IMR-90 (cell line): ENCODE results near the gene CRAMP1. TPM values are rescaled to one million over a fixed set of nuclear protein-coding genes. Genes with fewer than 3 reads are reported as not detected.

Experiments
- ATAC-seq: fragments of 200-7000 bp; cut with Tn5 transposase; 2 replicates; pipeline ENCODE4 v1.9.1; 2020; ENCODE audit warnings: low read depth, mild to moderate bottlenecking, moderate library complexity
- BruUV-seq: library from RNA; stranded (reverse); fragments of 400-500 nt; replicated peaks from 2 replicates; lab custom pipeline; 2021; lab: Mats Ljungman, UMichigan
- CTCF ChIA-PET: fragments of 300-600 bp; formaldehyde crosslinking; extraction: SDS; loops from one replicate; lab custom pipeline; 2021; ENCODE audit warnings: antibody characterized with exemption; lab: Yijun Ruan, JAX
- POLR2A ChIA-PET: fragments of 300-600 bp; sonication (Branson Sonifier 250); formaldehyde crosslinking; loops from one replicate; lab custom pipeline; 2022; ENCODE audit warnings: antibody characterized with exemption; ENCODE audit not compliant: unreplicated experiment; lab: Charles Lee
- DNase-seq: peaks from one replicate; pipeline ENCODE4 v3.0.0; 2013
- H2AFZ ChIP-seq: replicated peaks from 2 replicates; pipeline ENCODE3; 2013; ENCODE audit warnings: low read length, mild to moderate bottlenecking; ENCODE audit not compliant: poor library complexity
- H2AK5ac ChIP-seq: 2 replicates; pipeline ENCODE4 v1.6.1; 2013; ENCODE audit warnings: low read depth, low read length, inconsistent platforms
- H2AK9ac ChIP-seq: replicated peaks from 2 replicates; pipeline ENCODE3; 2013; ENCODE audit warnings: mild to moderate bottlenecking, low read depth, low read length, moderate library complexity; ENCODE audit not compliant: poor library complexity
- H2BK120ac ChIP-seq: 2 replicates; pipeline ENCODE4 v1.6.1; 2013; ENCODE audit warnings: low read depth, low read length, inconsistent platforms
- H2BK15ac ChIP-seq: 3 replicates; pipeline ENCODE4 v1.6.1; 2013; ENCODE audit warnings: low read depth, low read length, inconsistent platforms
- H2BK20ac ChIP-seq: 2 replicates; pipeline ENCODE4 v1.6.1; 2013; ENCODE audit warnings: low read depth, mild to moderate bottlenecking, inconsistent platforms, low read length, moderate library complexity
- H2BK5ac ChIP-seq: 2 replicates; pipeline ENCODE4 v1.6.1; 2013; ENCODE audit warnings: mild to moderate bottlenecking, low read depth, low read length, inconsistent platforms; ENCODE audit not compliant: poor library complexity, severe bottlenecking
- H3K14ac ChIP-seq: replicated peaks from 2 replicates; pipeline ENCODE4 v1.6.1; 2013; ENCODE audit warnings: low read depth, low read length, inconsistent platforms
- H3K18ac ChIP-seq: 2 replicates; pipeline ENCODE4 v1.6.1; 2013; ENCODE audit warnings: low read depth, low read length, control low read depth
- H3K23ac ChIP-seq: 2 replicates; pipeline ENCODE4 v1.6.1; 2013; ENCODE audit warnings: low read depth, low read length, inconsistent platforms
- H3K27ac ChIP-seq: 2 replicates; pipeline ENCODE4 v1.5.1; 2013; ENCODE audit warnings: mild to moderate bottlenecking, control low read depth, low read length; ENCODE audit not compliant: insufficient read depth
- H3K27me3 ChIP-seq: 2 replicates; pipeline ENCODE4 v1.6.1; 2013; ENCODE audit warnings: low read length; ENCODE audit not compliant: control insufficient read depth, insufficient read depth
- H3K36me3 ChIP-seq: 2 replicates; pipeline ENCODE4 v1.6.1; 2013; ENCODE audit warnings: low read length, mixed read lengths; ENCODE audit not compliant: control insufficient read depth, insufficient read depth
- H3K4ac ChIP-seq: 2 replicates; pipeline ENCODE4 v1.6.1; 2013; ENCODE audit warnings: low read depth, low read length, inconsistent platforms
- H3K4me1 ChIP-seq: 2 replicates; pipeline ENCODE4 v1.6.1; 2013; ENCODE audit warnings: low read length, mixed read lengths; ENCODE audit not compliant: control insufficient read depth, insufficient read depth
- H3K4me2 ChIP-seq: 2 replicates; pipeline ENCODE4 v1.6.1; 2013; ENCODE audit warnings: low read depth, mild to moderate bottlenecking, control low read depth, low read length, moderate library complexity
- H3K4me3 ChIP-seq: 2 replicates; pipeline ENCODE4 v1.5.1; 2013; ENCODE audit warnings: low read depth, mild to moderate bottlenecking, control low read depth, low read length, moderate library complexity; ENCODE audit not compliant: insufficient read depth
- H3K56ac ChIP-seq: 2 replicates; pipeline ENCODE4 v1.6.1; 2013; ENCODE audit warnings: low read length, inconsistent platforms; ENCODE audit not compliant: insufficient read depth; ENCODE audit errors: extremely low read depth
- H3K79me1 ChIP-seq, 2 experiments: 2 replicates each; pipeline ENCODE4 v1.6.1; 2013; ENCODE audit warnings: low read length in 2 of 2, inconsistent platforms in 1 of 2, low read depth in 1 of 2
- H3K9ac ChIP-seq: 2 replicates; pipeline ENCODE4 v1.6.1; 2013; ENCODE audit warnings: low read depth, low read length, control low read depth
- H3K9me1 ChIP-seq: 2 replicates; pipeline ENCODE4 v1.6.1; 2013; ENCODE audit warnings: low read length, inconsistent platforms; ENCODE audit not compliant: insufficient read depth
- H3K9me3 ChIP-seq: 2 replicates; pipeline ENCODE4 v1.6.1; 2013; ENCODE audit warnings: low read length; ENCODE audit not compliant: control insufficient read depth, insufficient read depth
- H4K20me1 ChIP-seq: 2 replicates; pipeline ENCODE4 v1.6.1; 2013; ENCODE audit warnings: low read length, inconsistent platforms; ENCODE audit not compliant: insufficient read depth
- H4K5ac ChIP-seq: 2 replicates; pipeline ENCODE4 v1.6.1; 2013; ENCODE audit warnings: mild to moderate bottlenecking, low read depth, low read length, control low read depth
- H4K8ac ChIP-seq, 2 experiments: 2 replicates each; pipeline ENCODE4 v1.6.1; 2013; ENCODE audit warnings: low read depth in 2 of 2, low read length in 2 of 2, control low read depth in 1 of 2, inconsistent platforms in 1 of 2
- H4K91ac ChIP-seq: 2 replicates; pipeline ENCODE4 v1.6.1; 2013; ENCODE audit warnings: low read depth, low read length, inconsistent platforms; ENCODE audit not compliant: insufficient read depth
- BHLHE40 ChIP-seq: fragments of 150-350 bp; IDR thresholded peaks from 2 replicates; pipeline ENCODE4 v1.6.1; 2016; ENCODE audit warnings: mild to moderate bottlenecking, low read depth, low read length
- CEBPB ChIP-seq: IDR thresholded peaks from 2 replicates; pipeline ENCODE4 v1.6.1; 2012; ENCODE audit warnings: low read depth, low read length, improper control_type of control experiment
- CHD1 ChIP-seq: IDR thresholded peaks from 2 replicates; pipeline ENCODE4 v1.6.1; 2012; ENCODE audit warnings: low read depth, low read length, improper control_type of control experiment
- FOS ChIP-seq: fragments of 150-350 bp; IDR thresholded peaks from 2 replicates; pipeline ENCODE4 v1.6.1; 2016; ENCODE audit warnings: low read depth, low read length
- MAFK ChIP-seq: IDR thresholded peaks from 2 replicates; pipeline ENCODE4 v1.6.1; 2012; ENCODE audit warnings: low read depth, low read length, improper control_type of control experiment
- MAZ ChIP-seq: IDR thresholded peaks from 2 replicates; pipeline ENCODE4 v1.6.1; 2012; ENCODE audit warnings: low read depth, mild to moderate bottlenecking, low read length, improper control_type of control experiment, moderate library complexity, borderline replicate concordance
- MXI1 ChIP-seq: IDR thresholded peaks from 2 replicates; pipeline ENCODE4 v1.6.1; 2012; ENCODE audit warnings: low read depth, mild to moderate bottlenecking, low read length, moderate library complexity, borderline replicate concordance
- NFE2L2 ChIP-seq: fragments of 150-350 bp; IDR thresholded peaks from 2 replicates; pipeline ENCODE4 v1.6.1; 2016; ENCODE audit warnings: low read depth, mild to moderate bottlenecking, low read length
- POLR2A ChIP-seq: IDR thresholded peaks from 2 replicates; pipeline ENCODE4 v1.6.1; 2012; ENCODE audit warnings: mild to moderate bottlenecking, low read depth, low read length
- RAD21 ChIP-seq: IDR thresholded peaks from 2 replicates; pipeline ENCODE4 v1.6.1; 2012; ENCODE audit warnings: low read length, improper control_type of control experiment
- RCOR1 ChIP-seq: IDR thresholded peaks from 2 replicates; pipeline ENCODE4 v1.6.1; 2012; ENCODE audit warnings: mild to moderate bottlenecking, low read length, improper control_type of control experiment; ENCODE audit not compliant: insufficient replicate concordance
- RFX5 ChIP-seq: IDR thresholded peaks from 2 replicates; pipeline ENCODE4 v1.8.0; 2012; ENCODE audit warnings: low read depth, mild to moderate bottlenecking, low read length, moderate library complexity
- SMC3 ChIP-seq: fragments of 150-350 bp; IDR thresholded peaks from 2 replicates; pipeline ENCODE4 v1.6.1; 2016; ENCODE audit warnings: low read depth, mild to moderate bottlenecking, antibody characterized with exemption, low read length, moderate library complexity
- WGBS, 2 experiments: methylation state at CpG; one replicate each; pipeline versions ENCODE4 v1.1.5 to v1.1.7; 2013; ENCODE audit warnings: missing lambda C conversion rate in 2 of 2; ENCODE audit not compliant: insufficient read length in 1 of 2; ENCODE audit errors: extremely low coverage in 2 of 2; 5-methylcytosine and 5-hydroxymethylcytosine counted together
- dilution Hi-C: fragments of 300-500 bp; cut with HindIII; formaldehyde crosslinking; loops from one replicate; pipeline ENCODE4 v1.14.3; 2018; ENCODE audit warnings: low sequenced_read_pairs; ENCODE audit not compliant: unreplicated experiment
- in situ Hi-C: fragments of 300-500 bp; cut with MboI; formaldehyde crosslinking; loops from 3 replicates; pipeline ENCODE4 v1.14.3; 2019; ENCODE audit warnings: low sequenced_read_pairs, inconsistent platforms, mixed read lengths
- intact Hi-C: fragments of 100-400 bp; cut with micrococcal nuclease; formaldehyde crosslinking; loops from 2 replicates; pipeline ENCODE4 v1.10.0; 2022
- polyA plus RNA-seq, 3 experiments: library from polyadenylated mRNA; depleted of rRNA; stranded (reverse); fragments of >200 nt; gene quantifications; 2 replicates each; pipeline ENCODE4 v1.2.3, GENCODE V29; 2012; ENCODE audit warnings: low replicate concordance in 1 of 3
- total RNA-seq: library from RNA; depleted of rRNA; stranded (reverse); fragments of >200 nt; gene quantifications from 2 replicates; pipeline ENCODE4 v1.2.3, GENCODE V29; 2012
- TF ChIP-seq, protein P1 (sequence below): fragments of 150-350 bp; IDR thresholded peaks from 2 replicates; pipeline ENCODE4 v1.6.1; 2017; ENCODE audit warnings: mild to moderate bottlenecking, antibody characterized with exemption, low read length, low read depth
- TF ChIP-seq, protein P2 (sequence below): fragments of 150-350 bp; IDR thresholded peaks from 2 replicates; pipeline ENCODE4 v1.6.1; 2016; ENCODE audit warnings: low read depth, mild to moderate bottlenecking, low read length, moderate library complexity, borderline replicate concordance
- TF ChIP-seq, protein P3 (sequence below): conservative IDR thresholded peaks from 2 replicates; pipeline ENCODE4 v1.5.1; 2012; ENCODE audit warnings: mild to moderate bottlenecking, low read depth, low read length, improper control_type of control experiment

The CRAMP1 gene
- total and polyA plus RNA-seq, 2 of the 4 experiments (the other 2 are of a cell fraction): 3.2 to 12.0 TPM

DNA sequence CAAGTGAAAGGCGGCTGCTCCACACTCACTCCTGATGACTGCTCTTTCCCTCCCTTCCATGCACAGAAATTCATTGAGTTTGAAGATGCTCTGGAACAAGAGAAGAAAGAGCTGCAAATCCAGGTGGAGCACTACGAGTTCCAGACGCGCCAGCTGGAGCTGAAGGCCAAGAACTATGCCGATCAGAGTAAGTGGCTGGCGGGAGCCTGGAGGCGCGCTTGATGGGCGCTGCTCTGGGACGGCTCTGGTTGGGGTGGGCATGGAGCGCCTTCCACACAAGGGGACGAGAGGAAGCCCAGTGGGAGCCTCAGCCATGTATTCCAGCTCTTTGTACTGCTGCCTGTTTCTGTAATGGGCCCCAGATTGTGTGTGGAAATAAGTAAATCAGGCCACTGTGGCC, 112.3 kb downstream of the CRAMP1 start:
- no peak overlapping the region for H3K4ac ChIP-seq
- H3K27me3 ChIP-seq: no peaks in the 10 kb centered on the region
- no peak overlapping the region for H2BK120ac ChIP-seq
- no peaks in the 10 kb centered on the region for H3K9me3 ChIP-seq
- H4K20me1 ChIP-seq: peaks cover 55% of the 10 kb centered on the region
- no peak overlapping the region for H2AFZ ChIP-seq
- H3K9ac ChIP-seq: no peak overlapping the region
- DNase-seq: no peak
- no peak overlapping the region for H3K23ac ChIP-seq
- ChIA-PET POLR2A (no interaction called here), CTCF (no interaction called here)
- H2BK15ac ChIP-seq: no peak overlapping the region
- H2BK20ac ChIP-seq: no peak overlapping the region
- TF ChIP-seq MXI1: no peak
- TF ChIP-seq CHD1: no peak
- TF ChIP-seq BHLHE40: no peak
- no peak for TF ChIP-seq MAZ
- TF ChIP-seq, protein P1, sequence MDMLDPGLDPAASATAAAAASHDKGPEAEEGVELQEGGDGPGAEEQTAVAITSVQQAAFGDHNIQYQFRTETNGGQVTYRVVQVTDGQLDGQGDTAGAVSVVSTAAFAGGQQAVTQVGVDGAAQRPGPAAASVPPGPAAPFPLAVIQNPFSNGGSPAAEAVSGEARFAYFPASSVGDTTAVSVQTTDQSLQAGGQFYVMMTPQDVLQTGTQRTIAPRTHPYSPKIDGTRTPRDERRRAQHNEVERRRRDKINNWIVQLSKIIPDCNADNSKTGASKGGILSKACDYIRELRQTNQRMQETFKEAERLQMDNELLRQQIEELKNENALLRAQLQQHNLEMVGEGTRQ: no peak
- no peak for TF ChIP-seq MAFK
- TF ChIP-seq POLR2A: no peak
- TF ChIP-seq, protein P2, sequence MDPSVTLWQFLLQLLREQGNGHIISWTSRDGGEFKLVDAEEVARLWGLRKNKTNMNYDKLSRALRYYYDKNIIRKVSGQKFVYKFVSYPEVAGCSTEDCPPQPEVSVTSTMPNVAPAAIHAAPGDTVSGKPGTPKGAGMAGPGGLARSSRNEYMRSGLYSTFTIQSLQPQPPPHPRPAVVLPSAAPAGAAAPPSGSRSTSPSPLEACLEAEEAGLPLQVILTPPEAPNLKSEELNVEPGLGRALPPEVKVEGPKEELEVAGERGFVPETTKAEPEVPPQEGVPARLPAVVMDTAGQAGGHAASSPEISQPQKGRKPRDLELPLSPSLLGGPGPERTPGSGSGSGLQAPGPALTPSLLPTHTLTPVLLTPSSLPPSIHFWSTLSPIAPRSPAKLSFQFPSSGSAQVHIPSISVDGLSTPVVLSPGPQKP: no peak
- no peak for TF ChIP-seq SMC3
- no peak for TF ChIP-seq CEBPB
- TF ChIP-seq RCOR1: no peak
- TF ChIP-seq NFE2L2: no peak
- TF ChIP-seq, protein P3, sequence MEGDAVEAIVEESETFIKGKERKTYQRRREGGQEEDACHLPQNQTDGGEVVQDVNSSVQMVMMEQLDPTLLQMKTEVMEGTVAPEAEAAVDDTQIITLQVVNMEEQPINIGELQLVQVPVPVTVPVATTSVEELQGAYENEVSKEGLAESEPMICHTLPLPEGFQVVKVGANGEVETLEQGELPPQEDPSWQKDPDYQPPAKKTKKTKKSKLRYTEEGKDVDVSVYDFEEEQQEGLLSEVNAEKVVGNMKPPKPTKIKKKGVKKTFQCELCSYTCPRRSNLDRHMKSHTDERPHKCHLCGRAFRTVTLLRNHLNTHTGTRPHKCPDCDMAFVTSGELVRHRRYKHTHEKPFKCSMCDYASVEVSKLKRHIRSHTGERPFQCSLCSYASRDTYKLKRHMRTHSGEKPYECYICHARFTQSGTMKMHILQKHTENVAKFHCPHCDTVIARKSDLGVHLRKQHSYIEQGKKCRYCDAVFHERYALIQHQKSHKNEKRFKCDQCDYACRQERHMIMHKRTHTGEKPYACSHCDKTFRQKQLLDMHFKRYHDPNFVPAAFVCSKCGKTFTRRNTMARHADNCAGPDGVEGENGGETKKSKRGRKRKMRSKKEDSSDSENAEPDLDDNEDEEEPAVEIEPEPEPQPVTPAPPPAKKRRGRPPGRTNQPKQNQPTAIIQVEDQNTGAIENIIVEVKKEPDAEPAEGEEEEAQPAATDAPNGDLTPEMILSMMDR: no peak
- TF ChIP-seq RFX5: no peak
- no peak for TF ChIP-seq FOS
- TF ChIP-seq RAD21: no peak
- H3K79me1 ChIP-seq: peaks cover 21 to 73% of the 10 kb centered on the region in 2 experiments
- H3K4me1 ChIP-seq: peaks cover 8% of the 10 kb centered on the region
- H4K8ac ChIP-seq: no peak overlapping the region
- in situ Hi-C loops (no loop called here), dilution Hi-C loops (no loop called here), intact Hi-C loops (no loop called here)
- BruUV-seq: no TSS peak
- no peak overlapping the region for H3K4me3 ChIP-seq
- no peak overlapping the region for H3K14ac ChIP-seq
- no peak overlapping the region for H3K56ac ChIP-seq
- peaks cover 8% of the 10 kb centered on the region for H3K9me1 ChIP-seq
- no peak overlapping the region for H4K5ac ChIP-seq
- no peak overlapping the region for H2AK5ac ChIP-seq
- H3K27ac ChIP-seq: no peak overlapping the region
- no peak for ATAC-seq
- no peak overlapping the region for H3K18ac ChIP-seq
- H3K36me3 ChIP-seq: peaks cover 36% of the 10 kb centered on the region
- no peak overlapping the region for H3K4me2 ChIP-seq
- H4K91ac ChIP-seq: no peak overlapping the region
- no peak overlapping the region for H2AK9ac ChIP-seq
- no peak overlapping the region for H2BK5ac ChIP-seq
- 100% methylated on average over 5 of the region's 12 CpGs; no CpG with 5 or more reads in 1 of the 2 experiments for whole genome bisulfite sequencing, 2 experiments
